Tibial nerve (tissue), 4 donors: ENCODE data around the gene GPX6.

ENCODE experiments used
- CTCF ChIP-seq, 5 experiments: fragments of 200-600 bp in 3 of 5; fragments of 450-650 bp in 2 of 5; sonication (generic) in 3 of 5; IDR thresholded peaks; one replicate each; pipeline ENCODE4 v1.5.1; 2016 to 2019; ENCODE audit warnings: antibody characterized with exemption in 5 of 5, mild to moderate bottlenecking in 3 of 5, moderate library complexity in 2 of 5
- EP300 ChIP-seq, 2 donors: sonication (generic); formaldehyde crosslinking; IDR thresholded peaks; one replicate each; pipeline ENCODE4 v1.6.1; 2017; ENCODE audit warnings: antibody characterized with exemption in 2 of 2, mild to moderate bottlenecking in 1 of 2

GRCh38 chr6:28496099-28496779 is 19.4 kb downstream of the GPX6 start:
- no peak for TF ChIP-seq EP300 (IDR thresholded peaks at IDR 0.05)
- no peak for TF ChIP-seq CTCF (IDR thresholded peaks at IDR 0.05)
